GM13976 (cell line): ENCODE data around the gene KCTD20.

Experiments
- DNase-seq: peaks from one replicate; pipeline ENCODE4 v3.0.0; 2012; ENCODE audit warnings: low spot score
- CTCF ChIP-seq: IDR thresholded peaks from 2 replicates; pipeline ENCODE4 v1.5.1; 2012; ENCODE audit warnings: borderline replicate concordance, mild to moderate bottlenecking; ENCODE audit not compliant: insufficient read depth; ENCODE audit errors: extremely low read depth, missing control alignments, control extremely low read depth
- in situ Hi-C: fragments of 300-500 bp; cut with MboI; formaldehyde crosslinking; loops from one replicate; pipeline ENCODE4 v1.12.0; 2022; ENCODE audit warnings: low sequenced_read_pairs, mixed read lengths, inconsistent platforms; ENCODE audit not compliant: unreplicated experiment

KCTD20 gene

GRCh38 chr6:36459501-36459900 is 16.7 kb downstream of the KCTD20 start:
- DNase-seq, result no peak
- TF ChIP-seq CTCF, result no peak
- in situ Hi-C loops, result no loop called here

GRCh38 chr6:36460916-36461315 is 18.1 kb downstream of the KCTD20 start:
- no peak for DNase-seq
- TF ChIP-seq CTCF, result no peak
- in situ Hi-C loops, result no loop called here

DNA sequence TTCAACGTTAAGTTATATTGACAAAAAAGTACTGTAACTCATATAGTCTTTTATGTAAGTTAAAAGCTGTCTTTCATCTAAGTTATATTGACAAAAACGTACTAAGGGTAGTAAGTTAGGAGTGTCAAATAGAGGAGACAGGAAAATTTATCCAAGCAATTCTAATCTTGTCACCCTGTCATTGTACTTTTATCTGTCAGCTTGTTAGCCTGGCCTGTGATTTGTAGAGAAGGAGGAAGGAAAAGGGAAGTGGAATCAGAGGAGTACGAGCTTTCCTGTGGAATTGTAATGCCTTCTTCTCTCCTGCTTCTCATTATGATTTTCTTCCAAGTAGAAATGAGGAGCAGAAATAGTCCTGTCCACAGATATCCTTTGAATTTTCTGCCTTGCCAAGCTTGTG is 18.8 kb downstream of the KCTD20 start:
- TF ChIP-seq CTCF, result no peak
- DNase-seq, result no peak
- in situ Hi-C loops, result no loop called here

DNA sequence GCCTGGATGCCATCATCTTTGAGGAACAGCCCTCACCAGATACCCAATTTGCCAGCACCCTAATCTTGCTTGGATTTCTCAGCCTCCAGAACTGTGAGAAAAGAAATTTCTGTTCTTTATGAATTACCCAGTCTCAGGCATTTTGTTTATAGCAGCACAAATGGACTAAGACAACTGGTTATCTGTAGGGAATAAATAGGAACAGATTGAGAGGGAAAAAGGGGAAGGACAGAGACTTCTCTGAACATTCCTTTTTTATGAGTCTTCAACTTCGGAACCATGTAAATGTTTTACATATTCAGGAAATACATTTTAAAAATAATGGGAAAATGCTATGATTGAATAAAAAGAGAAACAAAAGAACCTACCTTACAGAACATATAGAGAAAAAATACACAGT is 20.9 kb downstream of the KCTD20 start:
- no peak for DNase-seq
- in situ Hi-C loops, result no loop called here
- no peak for TF ChIP-seq CTCF

DNA sequence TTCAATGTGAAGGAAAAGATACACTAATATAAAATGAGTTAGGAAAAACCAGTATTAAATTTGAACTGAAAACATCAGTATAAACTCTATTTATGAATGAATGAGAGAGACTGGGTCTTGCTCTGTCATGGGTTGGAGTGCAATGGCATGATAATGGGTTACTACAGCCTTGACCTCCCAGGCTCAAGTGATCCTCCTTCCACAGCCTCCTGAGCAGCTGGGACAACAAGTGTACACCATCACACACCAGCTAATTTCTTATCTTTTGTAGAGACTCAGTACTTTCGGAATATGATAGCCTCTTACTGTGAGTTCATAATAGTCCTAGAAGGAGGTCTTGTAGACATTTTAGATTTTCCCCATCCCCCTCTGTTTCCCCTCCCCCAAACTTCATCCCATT is 21.4 kb downstream of the KCTD20 start:
- TF ChIP-seq CTCF, result no peak
- in situ Hi-C loops, result no loop called here
- no peak for DNase-seq

- no peak for TF ChIP-seq CTCF
- no peak for DNase-seq
- in situ Hi-C loops, result no loop called here
Observed at GRCh38 chr6:36467625-36468024, 24.8 kb downstream of the KCTD20 start.

DNA sequence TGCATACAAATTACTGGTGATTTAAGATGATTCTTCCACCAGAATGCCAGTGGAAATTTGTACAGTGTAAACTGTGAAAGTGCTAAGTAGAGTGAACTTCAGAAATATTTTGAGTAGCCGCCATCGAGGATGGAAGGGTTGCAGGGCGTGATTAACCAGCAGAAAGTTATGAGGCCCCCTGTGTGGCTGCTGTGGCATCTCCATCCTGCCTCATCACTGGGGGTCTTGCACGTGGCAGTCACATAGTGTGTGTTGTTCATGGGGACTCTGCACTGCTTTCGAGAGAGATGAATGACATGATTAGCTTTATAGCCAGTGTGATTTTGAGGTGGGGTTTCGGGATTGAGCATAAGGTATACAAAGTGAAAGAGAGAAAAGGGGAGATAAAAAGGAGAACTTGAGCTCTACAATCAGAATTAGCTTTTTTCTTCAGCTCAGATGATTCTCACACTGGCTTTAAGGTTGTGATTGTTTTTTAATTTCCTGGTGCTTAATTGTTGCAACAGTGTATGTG is 26.4 kb downstream of the KCTD20 start:
- DNase-seq, result no peak
- no peak for TF ChIP-seq CTCF
- in situ Hi-C loops, result no loop called here
